HG02610 (cell line): Measurements from ENCODE around the gene PGC.

ENCODE experiments used
- ATAC-seq: cut with Tn5 transposase; IDR thresholded peaks from one replicate; pipeline ENCODE4 v1.9.1; 2021; ENCODE audit warnings: mild to moderate bottlenecking, moderate library complexity; ENCODE audit not compliant: unreplicated experiment

The PGC gene

DNA sequence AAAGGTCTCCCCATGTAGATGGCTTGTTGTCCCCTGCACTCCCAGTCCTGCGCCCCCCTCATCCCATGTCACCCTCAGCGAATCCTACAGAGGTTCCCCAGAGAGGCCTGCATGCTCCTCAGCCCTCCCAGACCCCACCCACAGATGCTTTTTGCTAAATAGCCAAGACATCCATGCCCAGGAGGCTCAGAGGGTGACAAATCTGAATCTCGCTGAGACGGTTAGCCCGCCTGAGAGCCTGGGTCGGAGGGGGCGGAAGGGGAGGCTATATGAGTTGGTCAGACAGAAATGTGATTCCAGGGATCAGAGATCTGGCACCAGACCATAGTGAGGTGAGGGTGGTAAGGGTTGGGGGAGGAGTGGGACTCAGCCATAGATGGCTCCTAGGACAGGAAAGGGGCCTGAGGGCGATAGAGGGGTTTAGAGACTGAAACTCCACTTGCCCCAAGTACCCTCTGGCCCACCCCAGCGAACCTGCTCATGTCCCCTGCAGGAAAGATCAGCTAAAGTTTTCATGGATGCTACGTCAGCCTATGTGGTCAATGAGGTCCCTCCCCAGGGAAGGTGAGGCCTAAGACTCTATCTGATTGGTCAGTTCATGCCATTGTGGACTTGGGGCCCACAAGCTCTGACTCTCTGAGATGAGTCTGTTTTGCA, 45.0 kb downstream of the PGC start:
- no peak for ATAC-seq

DNA sequence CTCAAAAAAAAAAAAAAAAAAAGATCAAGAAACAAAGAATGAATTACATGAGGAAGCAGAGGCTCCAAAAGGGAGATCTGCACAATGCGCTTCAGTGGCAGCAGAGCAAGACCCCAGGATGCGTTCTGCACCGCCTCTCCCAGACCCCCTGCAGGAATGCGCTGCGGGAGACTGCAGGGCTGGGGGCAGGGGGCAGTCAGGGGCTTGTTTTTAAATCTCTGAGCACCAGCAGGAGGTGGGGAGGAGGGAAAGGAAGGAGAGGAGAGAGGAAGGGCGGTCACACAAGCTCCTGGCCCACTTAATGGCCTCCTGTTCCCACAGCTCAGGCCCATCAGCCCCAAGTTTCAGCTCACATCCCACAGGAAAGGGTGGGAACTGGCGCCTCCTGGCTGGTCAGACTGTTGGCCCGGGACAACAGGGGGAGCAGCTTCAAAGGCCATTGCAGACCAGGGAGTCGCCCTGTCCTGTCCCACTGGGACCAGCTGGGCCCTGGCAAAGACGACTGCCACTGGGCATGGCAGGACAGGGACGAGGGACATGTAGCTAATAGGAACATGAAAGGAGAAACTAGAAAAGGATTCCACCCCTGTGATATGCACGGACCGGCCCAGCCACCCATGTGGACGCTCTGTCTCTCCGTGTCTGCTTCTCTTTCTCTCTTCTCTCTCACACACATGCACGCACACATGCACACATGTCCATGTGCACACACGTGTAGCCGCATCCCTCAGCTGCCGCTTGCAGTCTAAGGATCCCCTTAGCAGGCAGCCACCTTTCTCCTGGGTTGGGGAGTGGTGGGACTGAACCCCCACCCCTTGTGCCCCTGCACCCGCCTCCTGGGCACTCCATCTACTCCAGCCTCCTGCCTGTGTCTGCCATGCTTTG, 46.5 kb downstream of the PGC start:
- ATAC-seq = no peak

DNA sequence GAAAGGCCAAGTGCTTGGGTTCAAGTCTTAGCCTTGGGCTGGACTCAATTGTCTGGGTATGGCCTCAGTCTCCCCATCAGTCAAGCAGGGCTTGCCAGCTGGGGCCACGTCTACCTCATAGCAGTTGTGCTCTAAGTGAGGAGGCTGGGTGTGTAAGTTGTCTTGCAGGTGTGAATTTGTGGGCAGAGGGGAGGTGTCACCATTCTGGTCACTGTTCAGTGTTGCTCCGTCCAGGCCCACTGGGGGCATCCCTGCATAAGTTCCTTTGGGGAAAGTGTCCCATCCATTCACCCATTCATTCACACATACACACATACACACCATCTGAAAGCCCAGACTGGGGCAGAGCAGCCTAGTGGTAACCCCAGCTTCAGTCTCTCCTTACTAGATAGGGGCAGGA, 48.1 kb downstream of the PGC start:
- no peak for ATAC-seq

DNA sequence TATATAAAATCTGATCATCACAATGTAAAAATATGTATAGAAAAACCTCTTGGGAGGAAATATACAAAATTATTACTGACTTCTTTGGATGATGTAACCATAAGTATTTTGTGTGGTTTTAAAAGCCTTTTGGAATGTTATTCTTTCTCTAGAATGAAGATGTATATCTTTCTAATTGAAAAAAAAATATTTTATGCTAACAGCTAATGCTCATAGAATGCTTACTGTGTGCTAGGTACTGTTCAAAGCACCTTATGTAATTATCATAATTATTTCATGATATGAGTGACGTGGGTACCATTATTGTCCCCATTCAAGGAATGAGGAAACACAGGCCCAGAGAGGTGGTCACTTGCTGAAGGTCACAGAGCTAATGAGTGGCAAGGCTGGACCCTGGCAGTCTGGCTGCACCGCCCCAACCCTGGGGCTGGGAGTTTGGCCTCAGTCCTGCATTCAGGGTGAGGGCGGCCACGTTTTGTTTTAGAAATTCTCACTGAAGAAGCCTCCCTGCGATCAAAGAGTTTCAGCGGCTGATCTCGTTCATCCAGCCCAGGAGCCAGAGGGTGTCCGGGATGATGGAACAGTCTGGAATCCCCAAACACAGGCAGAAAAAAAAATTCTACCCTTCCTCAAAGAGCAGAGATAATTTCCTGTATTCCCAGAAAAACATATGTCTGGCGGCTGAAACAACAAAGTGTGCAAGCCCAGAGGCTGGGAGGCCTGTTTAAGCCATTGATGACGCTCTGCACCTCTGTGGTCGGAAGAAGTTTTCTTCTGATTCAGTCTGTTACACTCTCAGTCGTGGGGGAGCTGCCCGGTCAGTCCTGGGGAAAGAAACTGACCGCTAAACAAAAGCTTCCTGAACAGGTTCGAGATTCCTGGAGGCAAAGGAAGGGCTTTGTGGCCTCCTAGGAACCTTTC, 49.1 kb downstream of the PGC start:
- ATAC-seq = no peak

DNA sequence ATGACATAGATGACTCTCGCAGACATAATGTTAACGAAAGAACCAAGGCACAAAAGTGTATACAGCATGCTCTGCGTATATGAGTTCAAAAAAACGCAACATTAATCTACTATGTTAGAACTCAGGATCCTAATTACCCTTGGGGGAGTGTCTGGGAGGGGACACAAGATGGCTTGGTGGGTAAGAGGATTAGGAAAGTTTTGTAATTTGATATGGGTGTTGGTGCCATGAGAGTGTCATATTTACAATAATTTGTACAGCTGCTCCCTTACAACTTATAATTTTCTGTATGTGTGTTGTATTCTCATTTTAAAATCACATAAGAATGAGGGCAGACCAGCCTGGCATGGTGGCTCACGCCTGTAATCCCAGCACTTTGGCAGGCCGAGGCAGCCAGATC, 50.4 kb downstream of the PGC start:
- no peak for ATAC-seq

DNA sequence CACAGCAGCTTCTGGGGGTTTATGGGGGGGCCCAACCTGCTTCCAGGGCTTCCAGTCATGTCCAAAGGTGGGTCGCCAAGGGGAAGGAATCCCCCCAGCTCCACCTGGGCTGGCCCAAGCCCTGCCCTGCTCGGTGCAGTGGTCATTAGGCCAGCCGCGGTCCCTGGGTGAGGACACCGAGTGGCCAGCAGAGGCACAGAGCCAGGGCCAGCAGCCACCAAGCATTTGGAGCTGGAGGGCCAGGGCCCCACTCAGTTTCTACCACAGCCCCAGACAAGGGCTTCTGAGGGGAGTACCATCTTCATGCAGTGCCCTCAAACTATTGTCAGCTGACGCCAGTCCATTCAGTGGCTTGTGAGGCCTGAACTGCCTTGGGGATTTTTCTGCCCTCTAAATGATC, 51.4 kb downstream of the PGC start:
- no peak for ATAC-seq

DNA sequence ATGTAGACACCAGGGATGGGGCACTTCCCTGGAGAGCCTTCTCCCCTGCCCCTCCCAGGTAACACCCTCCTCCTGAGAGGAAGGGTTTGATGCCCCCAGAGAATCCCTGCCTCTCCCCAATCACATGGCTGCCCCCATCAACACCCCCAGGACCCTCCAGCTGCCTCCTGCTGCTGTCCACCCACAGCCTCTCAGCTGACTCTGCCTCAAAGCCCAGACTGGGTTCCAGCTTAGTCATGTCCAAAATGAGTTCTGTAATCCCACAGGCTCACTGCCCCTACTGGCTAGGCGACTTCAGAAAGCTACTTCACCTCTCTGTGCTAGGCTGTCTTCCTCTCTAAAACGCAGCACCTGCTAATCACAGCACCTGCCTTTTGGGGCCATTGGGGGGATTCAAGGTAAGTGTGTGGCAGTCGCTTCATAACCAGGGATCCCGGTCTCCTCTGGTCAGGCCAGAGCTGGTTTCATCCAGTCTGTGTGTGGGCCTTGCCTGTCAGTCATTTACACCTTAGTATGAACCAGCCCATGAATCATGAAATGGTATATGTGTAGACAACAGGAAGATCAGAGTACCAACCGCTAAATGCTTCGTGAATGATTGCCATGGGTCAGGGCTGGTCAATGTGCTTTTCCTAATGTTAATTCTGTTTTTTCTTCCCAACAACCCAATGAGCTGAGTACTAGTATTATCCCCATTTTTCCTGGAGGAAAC, 52.2 kb downstream of the PGC start:
- ATAC-seq = no peak

DNA sequence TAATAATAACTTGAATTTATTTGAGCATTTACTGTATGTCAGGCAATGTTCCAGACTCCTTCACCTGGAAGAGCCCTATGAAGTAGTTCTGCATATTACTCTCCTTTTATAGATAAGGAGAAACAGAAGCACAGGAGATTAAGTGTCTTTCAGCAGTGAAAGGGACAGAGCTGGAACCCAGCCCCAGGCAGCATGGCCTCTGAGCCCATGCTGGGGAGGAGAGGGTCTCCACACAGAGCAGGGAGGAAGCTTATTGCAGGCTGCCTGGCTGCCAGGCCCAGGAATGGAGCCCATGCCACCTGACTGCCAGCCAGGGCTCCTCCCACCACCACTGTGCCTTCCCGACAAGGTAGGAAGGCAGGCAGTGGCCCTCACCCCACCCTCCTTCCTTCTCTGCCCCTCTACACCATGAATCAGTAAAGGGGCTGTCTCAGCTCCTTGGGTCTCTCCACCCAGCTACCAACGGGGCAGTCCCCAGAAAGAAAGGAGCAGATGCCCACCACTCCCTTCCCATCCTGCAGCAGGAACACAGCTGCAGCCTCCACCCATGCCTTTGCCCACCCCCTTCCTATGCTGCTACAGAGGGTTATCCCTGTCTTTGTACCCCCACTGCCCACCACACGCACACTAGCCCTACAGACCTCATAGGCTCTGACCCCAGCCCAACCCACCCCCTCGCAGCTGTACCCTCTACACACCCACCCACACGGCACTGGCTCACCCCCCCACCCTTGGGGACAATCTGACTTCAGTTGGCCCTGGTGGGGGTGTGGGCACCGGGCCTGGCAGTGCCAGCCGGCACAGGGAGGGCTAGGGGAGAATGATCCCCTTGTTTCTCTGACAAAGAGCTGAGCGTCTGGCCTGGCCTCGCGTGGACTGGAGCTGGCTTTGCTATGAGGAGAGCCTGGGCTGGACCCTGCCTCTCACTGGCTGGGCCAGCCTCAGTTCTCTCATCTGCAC, 53.6 kb downstream of the PGC start:
- no peak for ATAC-seq

DNA sequence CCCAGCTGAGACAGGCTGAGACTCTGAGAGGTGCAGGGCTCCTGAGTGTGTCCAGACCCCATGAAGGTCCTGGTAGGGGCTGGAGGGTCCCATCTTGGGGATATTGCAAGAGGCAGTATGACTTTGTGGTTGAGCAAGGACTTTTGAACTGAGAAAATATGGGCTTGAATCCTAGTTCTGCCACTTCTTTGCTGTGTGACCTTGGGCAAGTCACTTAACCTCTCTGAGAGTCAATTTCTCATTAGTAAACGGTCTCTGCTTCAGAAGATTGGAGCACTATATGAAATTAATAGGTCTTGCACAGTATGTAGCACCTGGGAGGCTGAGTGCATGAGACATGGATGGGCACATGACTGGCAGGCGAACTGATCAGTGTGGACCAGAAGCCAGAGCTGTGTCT, 54.5 kb downstream of the PGC start:
- ATAC-seq = no peak

DNA sequence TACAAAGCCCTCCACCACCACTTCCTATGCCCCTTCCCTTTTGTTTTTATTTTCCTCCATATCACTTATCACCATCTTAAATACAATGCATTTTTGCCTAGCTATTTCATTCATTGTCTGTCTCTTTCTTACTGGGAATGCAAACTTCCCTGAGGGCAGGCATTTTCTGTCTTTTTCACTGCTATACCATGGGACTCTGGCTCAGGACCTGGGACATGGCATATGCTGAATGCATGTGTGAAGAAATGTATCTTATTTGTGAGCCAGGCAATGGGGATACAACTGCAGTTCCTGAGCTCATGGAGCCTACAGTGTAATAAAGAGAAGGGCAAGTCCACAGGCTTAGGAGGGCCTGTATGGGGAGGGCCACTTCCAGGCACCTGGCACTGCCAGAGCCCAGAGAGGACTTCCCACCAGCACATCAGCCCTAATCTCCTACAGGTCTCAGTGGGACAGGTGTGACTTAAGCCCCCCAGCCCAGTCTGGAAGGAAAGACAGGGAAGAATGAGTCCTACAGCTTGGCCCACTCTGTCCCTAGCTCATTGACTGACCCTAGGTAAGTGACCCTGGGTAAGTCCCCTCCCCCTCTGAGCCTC, 55.0 kb downstream of the PGC start:
- ATAC-seq = no peak

DNA sequence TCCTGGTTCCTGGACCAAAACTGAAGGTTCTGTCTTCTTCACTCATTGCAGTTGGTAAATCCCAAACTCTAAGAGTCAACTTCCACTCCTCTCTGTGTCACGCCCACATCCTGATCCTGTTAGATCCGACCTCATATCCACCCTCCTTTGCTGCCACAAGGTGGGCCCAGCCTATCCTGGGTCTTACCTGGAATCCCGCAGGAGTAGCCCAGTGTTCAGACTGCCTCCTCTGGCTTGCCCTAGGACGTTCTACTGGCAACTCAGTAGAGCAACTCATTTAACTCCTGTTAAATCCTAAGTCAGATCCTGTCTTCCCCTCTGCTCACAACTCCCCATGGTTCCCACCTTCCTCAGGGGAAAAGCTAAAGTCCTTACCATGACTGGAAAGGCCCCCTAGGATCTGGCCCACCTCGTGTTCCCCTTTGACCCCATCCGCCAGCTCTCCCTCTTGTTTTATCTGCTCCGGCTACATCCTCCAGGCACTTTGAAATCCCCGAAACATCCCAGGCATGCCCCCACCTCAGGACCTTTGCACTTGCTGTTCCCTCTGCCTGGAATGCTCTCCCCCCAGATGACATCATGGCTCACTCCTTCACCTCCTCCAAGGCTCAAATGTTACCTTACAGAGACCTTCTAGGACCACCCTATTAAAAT, 55.6 kb downstream of the PGC start:
- no peak for ATAC-seq

DNA sequence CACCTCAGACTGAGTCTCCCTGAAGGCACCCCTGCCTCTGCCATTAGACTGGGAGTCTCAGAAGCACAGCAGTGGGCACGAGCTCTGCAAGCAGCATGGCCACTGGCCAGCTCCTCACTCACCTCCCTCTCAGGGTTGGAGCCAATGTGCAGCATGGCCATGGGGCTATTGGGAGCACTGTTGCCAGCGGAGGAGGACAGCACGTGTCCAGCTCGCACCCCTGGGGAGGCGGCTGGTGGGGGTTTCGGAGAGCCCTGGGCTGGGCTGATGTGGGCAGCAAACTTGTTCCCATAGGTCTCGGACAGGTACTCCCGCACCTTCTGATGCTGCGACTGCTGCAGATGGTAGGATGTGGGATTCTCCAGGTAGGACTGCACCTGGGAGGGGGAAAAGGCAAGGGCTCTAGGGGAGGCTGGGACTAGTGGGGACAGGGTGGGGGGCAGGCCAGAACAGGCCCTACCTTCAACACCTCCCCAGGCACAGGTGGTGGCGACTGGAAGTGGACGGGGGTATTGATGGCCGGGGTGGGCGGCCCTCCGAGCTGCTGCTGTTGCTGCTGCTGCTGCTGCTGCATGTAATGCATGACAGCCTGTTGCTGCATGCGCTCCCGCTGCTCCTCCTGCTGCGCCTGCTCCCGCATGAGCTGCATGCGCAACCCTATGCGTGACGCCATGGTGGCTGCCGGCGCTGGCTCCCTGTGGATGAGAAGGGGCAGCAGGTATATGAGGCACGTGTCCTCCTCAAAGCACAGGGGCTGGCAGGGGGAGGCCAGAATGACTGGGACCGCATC, 56.5 kb downstream of the PGC start:
- ATAC-seq = no peak

DNA sequence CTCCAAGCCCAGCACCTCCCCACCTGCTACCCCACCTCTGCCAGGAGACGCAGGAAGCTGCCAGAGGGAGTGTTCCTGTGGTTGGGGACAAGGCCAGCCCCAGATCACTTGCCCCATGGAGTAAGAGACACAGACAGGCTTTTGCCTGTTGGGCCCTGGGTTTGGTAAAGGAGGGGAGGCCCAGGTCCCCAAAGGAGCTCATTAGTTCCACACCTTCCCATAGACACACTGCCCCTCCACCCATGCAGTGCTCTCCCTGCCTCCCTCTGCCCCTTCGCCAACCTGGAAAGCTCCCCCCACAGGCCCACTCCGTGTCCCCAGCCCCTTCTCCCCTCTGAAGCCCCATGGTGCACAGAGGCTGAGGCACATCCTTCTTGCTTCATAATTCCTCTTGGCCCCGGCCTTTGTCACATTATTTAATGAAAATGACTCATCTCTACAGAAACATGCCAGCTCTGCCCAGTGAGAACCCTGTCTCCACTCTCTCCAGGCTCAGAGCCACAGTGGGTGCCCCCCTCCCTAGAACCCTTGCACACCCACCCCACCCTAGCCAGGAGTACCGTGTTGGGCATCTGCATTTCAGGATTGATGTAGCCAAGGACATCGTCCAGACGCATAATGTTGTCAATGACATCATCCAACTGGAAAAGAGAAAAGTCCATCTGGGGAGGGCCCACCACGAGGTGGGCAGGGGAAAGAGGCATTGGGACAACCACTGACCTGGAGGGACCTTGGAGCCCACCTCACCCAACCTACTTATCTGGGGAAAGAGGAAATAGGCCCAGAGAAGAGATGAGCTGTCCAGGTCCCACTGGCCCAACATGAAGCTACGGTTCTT, 57.8 kb downstream of the PGC start:
- ATAC-seq = no peak

DNA sequence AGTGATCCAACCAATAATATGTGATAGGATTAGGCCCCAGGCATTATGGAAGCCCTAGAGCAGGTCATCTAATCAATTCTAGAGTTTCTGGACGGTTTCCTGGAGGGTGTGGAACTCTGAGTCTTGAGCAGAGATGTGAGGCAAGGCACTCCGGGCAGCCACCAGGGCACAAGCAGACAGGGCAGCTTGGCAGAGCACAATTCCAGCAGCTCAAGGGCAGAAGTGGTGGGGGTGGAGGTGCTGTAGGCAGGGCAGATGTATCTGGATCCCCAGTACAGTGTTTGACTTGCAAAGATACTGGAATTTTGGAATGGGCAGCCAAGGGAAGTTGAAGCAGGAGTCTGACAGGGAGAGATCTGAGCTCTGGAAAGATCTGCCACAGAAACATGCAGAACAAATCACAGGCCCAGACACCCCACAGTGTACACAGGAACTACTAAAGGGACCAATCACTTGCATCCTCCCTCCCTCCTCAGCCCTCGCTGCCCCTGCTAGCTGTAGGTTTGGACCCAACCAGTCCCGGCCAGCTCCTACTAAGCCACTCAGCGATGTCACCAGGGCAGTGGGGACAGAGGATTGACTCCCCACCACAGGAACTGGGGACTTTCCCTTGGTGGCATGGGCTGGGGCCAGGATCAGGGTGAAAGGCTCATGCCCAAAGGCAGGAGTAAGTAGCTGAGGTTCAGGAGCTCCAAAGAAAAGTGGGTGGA, 58.8 kb downstream of the PGC start:
- no peak for ATAC-seq

DNA sequence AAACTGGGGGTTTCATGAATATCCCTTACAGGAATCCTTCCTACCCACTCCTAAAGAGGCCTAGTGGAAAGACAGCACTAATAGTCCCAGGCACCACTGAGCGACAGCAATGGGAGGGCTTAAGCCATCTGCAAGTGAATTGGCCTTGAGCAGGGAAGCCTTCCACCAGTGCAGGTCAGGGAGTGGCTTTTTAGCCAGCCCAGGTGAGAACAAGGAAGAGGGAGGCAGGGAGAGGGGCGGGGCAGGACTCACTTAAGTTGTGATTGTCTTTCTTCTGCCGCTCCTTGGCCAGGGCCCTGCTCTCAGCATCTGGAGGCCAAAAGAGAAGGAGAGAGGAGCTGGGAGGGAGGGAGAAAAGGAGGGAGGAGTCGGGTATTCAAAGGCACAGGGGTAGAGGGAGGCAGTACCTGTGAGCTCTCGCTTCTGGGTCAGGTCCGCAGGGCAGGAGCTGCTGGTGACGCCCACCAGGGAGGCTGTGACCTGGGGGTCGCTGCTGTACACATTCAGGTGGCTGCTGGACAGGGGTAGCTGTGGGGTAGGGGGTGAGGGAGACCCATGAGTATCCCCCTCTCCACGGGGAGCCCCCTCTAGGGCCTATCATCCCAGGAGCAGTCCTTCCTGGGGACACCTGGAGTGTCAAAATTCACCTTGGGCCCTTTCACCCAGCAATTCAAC, 59.6 kb downstream of the PGC start:
- ATAC-seq = no peak
